ENCODE data around the gene GIMD1.

GRCh38 chr4:106339431-106339830, 29.1 kb downstream of the GIMD1 start:
- no peak for TF ChIP-seq CTCF (IDR thresholded peaks at IDR 0.05)
- TF ChIP-seq EP300 (IDR thresholded peaks at IDR 0.05) = no peak
- no peak for TF ChIP-seq POLR2A (IDR thresholded peaks at IDR 0.05)
